WTC11 (cell line): ENCODE results near the gene DNASE2B. TPM values are rescaled to one million over a fixed set of nuclear protein-coding genes. Genes with fewer than 3 reads are reported as not detected.

Experiments used
- ATAC-seq: fragments of 200-7000 bp; cut with Tn5 transposase; 2 replicates; pipeline ENCODE4 v1.10.0; 2021; ENCODE audit warnings: mild to moderate bottlenecking, moderate library complexity
- CTCF ChIA-PET: fragments of 300-600 bp; sonication (Branson Sonifier 250); formaldehyde crosslinking; loops from one replicate; lab custom pipeline; 2021; ENCODE audit warnings: antibody characterized with exemption; lab: Charles Lee
- POLR2A ChIA-PET: fragments of 350-600 bp; sonication (Branson Sonifier 250); formaldehyde crosslinking; loops from one replicate; lab custom pipeline; 2021; ENCODE audit warnings: antibody characterized with exemption; lab: Charles Lee
- DNase-seq: peaks from one replicate; pipeline ENCODE4 v3.0.0; 2021; ENCODE audit warnings: low spot score
- H3K27ac Mint-ChIP-seq: 2 replicates; pipeline ENCODE4 v1.8.0; 2021; ENCODE audit warnings: mixed read lengths
- H3K27me3 Mint-ChIP-seq: 2 replicates; pipeline ENCODE4 v1.8.0; 2021; ENCODE audit warnings: low read depth, mild to moderate bottlenecking, moderate library complexity, mixed read lengths
- H3K36me3 Mint-ChIP-seq: 2 replicates; pipeline ENCODE4 v1.8.0; 2021; ENCODE audit warnings: mixed read lengths
- H3K4me1 Mint-ChIP-seq: 2 replicates; pipeline ENCODE4 v1.8.0; 2022; ENCODE audit warnings: mixed read lengths
- H3K4me3 Mint-ChIP-seq: 2 replicates; pipeline ENCODE4 v1.8.0; 2021; ENCODE audit warnings: mild to moderate bottlenecking, moderate library complexity, mixed read lengths
- H3K9me3 Mint-ChIP-seq: 2 replicates; pipeline ENCODE4 v1.8.0; 2021; ENCODE audit warnings: mixed read lengths
- CBFB ChIP-seq: sonication (generic); formaldehyde crosslinking; IDR thresholded peaks from 2 replicates; pipeline ENCODE4 v1.8.1; 2022; ENCODE audit warnings: mild to moderate bottlenecking, low read depth, missing genetic modification reagents
- CREM ChIP-seq: sonication (generic); formaldehyde crosslinking; IDR thresholded peaks from 2 replicates; pipeline ENCODE4 v1.8.1; 2022; ENCODE audit warnings: mild to moderate bottlenecking, missing genetic modification reagents, moderate library complexity
- E2F4 ChIP-seq: sonication (generic); formaldehyde crosslinking; IDR thresholded peaks from 2 replicates; pipeline ENCODE4 v1.8.1; 2022; ENCODE audit warnings: low read depth, mild to moderate bottlenecking, moderate library complexity, missing genetic modification reagents, borderline replicate concordance
- ELF4 ChIP-seq: sonication (generic); formaldehyde crosslinking; IDR thresholded peaks from 2 replicates; pipeline ENCODE4 v1.8.1; 2022; ENCODE audit warnings: low read depth, mild to moderate bottlenecking, moderate library complexity, missing genetic modification reagents
- EMX1 ChIP-seq: fragments of 250-450 bp; sonication (Bioruptor Pico); IDR thresholded peaks from 2 replicates; pipeline ENCODE4 v1.8.0; 2021; ENCODE audit warnings: mild to moderate bottlenecking
- ESRRA ChIP-seq: sonication (generic); formaldehyde crosslinking; IDR thresholded peaks from 2 replicates; pipeline ENCODE4 v1.8.1; 2022; ENCODE audit warnings: mild to moderate bottlenecking, missing genetic modification reagents, borderline replicate concordance
- ETV6 ChIP-seq: sonication (generic); formaldehyde crosslinking; IDR thresholded peaks from 2 replicates; pipeline ENCODE4 v1.8.1; 2022; ENCODE audit warnings: mild to moderate bottlenecking, missing genetic modification reagents
- GTF2I ChIP-seq: fragments of 250-450 bp; sonication (Bioruptor Pico); conservative IDR thresholded peaks from 2 replicates; pipeline ENCODE4 v1.4.0; 2021; ENCODE audit warnings: mild to moderate bottlenecking
- HMGXB4 ChIP-seq: sonication (generic); formaldehyde crosslinking; IDR thresholded peaks from 2 replicates; pipeline ENCODE4 v1.8.1; 2023; ENCODE audit warnings: mild to moderate bottlenecking, moderate library complexity, missing genetic modification reagents
- MXD4 ChIP-seq: fragments of 250-450 bp; sonication (Bioruptor Pico); IDR thresholded peaks from 2 replicates; pipeline ENCODE4 v1.8.0; 2021; ENCODE audit warnings: mild to moderate bottlenecking, moderate library complexity, borderline replicate concordance
- NR3C1 ChIP-seq: sonication (generic); formaldehyde crosslinking; conservative IDR thresholded peaks from 2 replicates; pipeline ENCODE4 v1.8.1; 2023; ENCODE audit warnings: low read depth, mild to moderate bottlenecking, missing genetic modification reagents
- RORB ChIP-seq: fragments of 250-450 bp; sonication (Bioruptor Pico); IDR thresholded peaks from 2 replicates; pipeline ENCODE4 v1.9.0; 2021; ENCODE audit warnings: mild to moderate bottlenecking
- SMAD4 ChIP-seq: sonication (generic); formaldehyde crosslinking; IDR thresholded peaks from 2 replicates; pipeline ENCODE4 v1.8.0; 2022; ENCODE audit warnings: mild to moderate bottlenecking, missing genetic modification reagents
- ZBTB21 ChIP-seq: sonication (generic); formaldehyde crosslinking; IDR thresholded peaks from 2 replicates; pipeline ENCODE4 v1.8.1; 2023; ENCODE audit warnings: mild to moderate bottlenecking, missing genetic modification reagents, borderline replicate concordance
- ZNF219 ChIP-seq: sonication (generic); formaldehyde crosslinking; IDR thresholded peaks from 2 replicates; pipeline ENCODE4 v1.8.0; 2023; ENCODE audit warnings: missing genetic modification reagents, mild to moderate bottlenecking, borderline replicate concordance
- ZNF263 ChIP-seq: sonication (generic); formaldehyde crosslinking; IDR thresholded peaks from 2 replicates; pipeline ENCODE4 v1.8.1; 2022; ENCODE audit warnings: low read depth, mild to moderate bottlenecking, moderate library complexity, missing genetic modification reagents
- ZNF416 ChIP-seq: fragments of 250-450 bp; sonication (Bioruptor Pico); IDR thresholded peaks from 2 replicates; pipeline ENCODE4 v1.9.0; 2021; ENCODE audit warnings: mild to moderate bottlenecking, inconsistent platforms
- ZNF423 ChIP-seq: fragments of 250-450 bp; sonication (Bioruptor Pico); IDR thresholded peaks from 2 replicates; pipeline ENCODE4 v2.1.2; 2022; ENCODE audit warnings: mild to moderate bottlenecking, moderate library complexity
- ZNF671 ChIP-seq: fragments of 250-450 bp; sonication (Bioruptor Pico); IDR thresholded peaks from 2 replicates; pipeline ENCODE4 v1.8.0; 2021; ENCODE audit warnings: mild to moderate bottlenecking
- ZSCAN18 ChIP-seq: fragments of 250-450 bp; sonication (Bioruptor Pico); IDR thresholded peaks from 2 replicates; pipeline ENCODE4 v2.1.2; 2022; ENCODE audit warnings: mild to moderate bottlenecking, moderate library complexity
- total RNA-seq: library from RNA; stranded (reverse); gene quantifications from 3 replicates; pipeline ENCODE4 v1.2.3, GENCODE V29; 2021
- TF ChIP-seq, protein P1 (sequence below): sonication (generic); formaldehyde crosslinking; IDR thresholded peaks from 2 replicates; pipeline ENCODE4 v1.8.1; 2022; ENCODE audit warnings: mild to moderate bottlenecking, missing genetic modification reagents, moderate library complexity, borderline replicate concordance
- TF ChIP-seq, protein P2 (sequence below): sonication (generic); formaldehyde crosslinking; IDR thresholded peaks from 2 replicates; pipeline ENCODE4 v1.8.0; 2023; ENCODE audit warnings: mild to moderate bottlenecking, missing genetic modification reagents
- TF ChIP-seq, protein P3 (sequence below): sonication (generic); formaldehyde crosslinking; IDR thresholded peaks from 2 replicates; pipeline ENCODE4 v1.8.0; 2022; ENCODE audit warnings: mild to moderate bottlenecking, missing genetic modification reagents

Gene DNASE2B
- total RNA-seq, 1 experiment from 2014 or later = 0.15 TPM

DNA sequence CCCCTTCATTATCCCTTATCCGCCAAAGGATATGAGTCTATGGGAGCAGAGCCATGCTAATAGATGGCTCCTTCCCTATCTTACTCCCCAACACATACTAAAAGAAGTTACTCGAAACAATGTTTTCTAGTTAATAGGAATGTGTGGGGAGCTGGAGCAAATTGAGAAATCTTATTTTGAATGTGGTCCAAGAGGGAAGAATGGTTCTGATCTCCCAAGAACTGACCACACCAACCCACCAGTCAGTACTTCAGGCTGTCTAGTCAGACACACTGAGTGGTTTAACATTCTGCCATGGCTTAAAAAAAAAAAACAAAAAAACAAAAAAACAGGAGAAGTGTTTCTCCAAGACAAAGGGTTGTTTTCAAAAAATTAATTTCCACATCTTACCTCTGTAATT lies 31.5 kb upstream of the DNASE2B start:
- ATAC-seq (no peak), DNase-seq (no peak)
- ChIA-PET CTCF (interaction anchor here (0.5 kb wide), 1 partner anchor 60 kb away, joined by 6 read pairs; no protein-coding TSS in a partner anchor), POLR2A (no interaction called here)
- Mint-ChIP-seq H3K27me3 (no peaks in the 10 kb centered on the region; the same call in 1 of the 2 replicates), H3K4me1 (no peaks in the 10 kb centered on the region), H3K4me3 (no peak overlapping the region), H3K27ac (no peak overlapping the region), H3K36me3 (no peaks in the 10 kb centered on the region), H3K9me3 (0 out of 2 replicates have a peak, but pooled peaks cover 5% of the 10 kb centered on the region)
- TF ChIP-seq CREM (CRISPR knock-in tag) = no peak
- TF ChIP-seq ZNF416 (CRISPR knock-in tag) = no peak
- no peak for TF ChIP-seq ZBTB21 (CRISPR knock-in tag)
- TF ChIP-seq CBFB (CRISPR knock-in tag) = no peak
- no peak for TF ChIP-seq ZSCAN18 (CRISPR knock-in tag)
- no peak for TF ChIP-seq E2F4 (CRISPR knock-in tag)

GRCh38 chr1:84367219-84367618 lies 31.1 kb upstream of the DNASE2B start:
- TF ChIP-seq, protein P1, sequence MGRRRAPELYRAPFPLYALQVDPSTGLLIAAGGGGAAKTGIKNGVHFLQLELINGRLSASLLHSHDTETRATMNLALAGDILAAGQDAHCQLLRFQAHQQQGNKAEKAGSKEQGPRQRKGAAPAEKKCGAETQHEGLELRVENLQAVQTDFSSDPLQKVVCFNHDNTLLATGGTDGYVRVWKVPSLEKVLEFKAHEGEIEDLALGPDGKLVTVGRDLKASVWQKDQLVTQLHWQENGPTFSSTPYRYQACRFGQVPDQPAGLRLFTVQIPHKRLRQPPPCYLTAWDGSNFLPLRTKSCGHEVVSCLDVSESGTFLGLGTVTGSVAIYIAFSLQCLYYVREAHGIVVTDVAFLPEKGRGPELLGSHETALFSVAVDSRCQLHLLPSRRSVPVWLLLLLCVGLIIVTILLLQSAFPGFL (CRISPR knock-in tag) = no peak
- TF ChIP-seq ZNF671 (CRISPR knock-in tag) (no peak), MXD4 (no peak), ZNF263 (no peak), GTF2I (no peak), HMGXB4 (CRISPR knock-in tag) (no peak)
- TF ChIP-seq, all 79 proteins: peak for 0
- Mint-ChIP-seq H3K27ac (no peak overlapping the region), H3K4me3 (no peak overlapping the region), H3K36me3 (no peaks in the 10 kb centered on the region), H3K27me3 (no peaks in the 10 kb centered on the region), H3K9me3 (peaks cover 5% of the 10 kb centered on the region; the same call in 1 of the 2 replicates), H3K4me1 (no peaks in the 10 kb centered on the region)
- no peak for DNase-seq
- CTCF ChIA-PET = no interaction called here
- POLR2A ChIA-PET = no interaction called here
- ATAC-seq = no peak

DNA sequence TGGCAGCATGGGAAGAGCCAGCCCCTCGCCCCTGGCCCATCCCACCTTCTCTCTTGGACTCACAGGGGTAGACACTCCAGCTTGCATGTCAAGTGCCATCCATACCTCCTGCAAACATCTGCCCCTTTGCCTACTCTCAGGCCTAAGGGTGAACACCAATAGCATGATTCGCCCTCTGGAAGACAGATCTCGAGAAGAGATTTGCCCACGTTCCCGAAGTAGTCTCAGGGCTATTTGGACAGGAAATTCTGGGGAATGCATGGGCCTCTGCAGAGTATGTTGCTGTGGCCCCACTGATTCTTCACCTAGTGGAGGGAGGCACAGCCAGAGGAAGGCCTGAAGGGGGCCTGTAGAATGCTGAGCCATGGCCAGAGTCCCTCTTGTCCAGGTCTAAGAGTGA lies 29.8 kb upstream of the DNASE2B start:
- Mint-ChIP-seq H3K27ac (no peak overlapping the region), H3K4me1 (no peaks in the 10 kb centered on the region), H3K27me3 (no peaks in the 10 kb centered on the region), H3K4me3 (no peak overlapping the region), H3K9me3 (peaks cover 5% of the 10 kb centered on the region; the same call in 1 of the 2 replicates), H3K36me3 (no peaks in the 10 kb centered on the region)
- ATAC-seq = no peak
- ChIA-PET POLR2A (no interaction called here), CTCF (no interaction called here)
- no peak for TF ChIP-seq ZNF423 (CRISPR knock-in tag)
- TF ChIP-seq, protein P2, sequence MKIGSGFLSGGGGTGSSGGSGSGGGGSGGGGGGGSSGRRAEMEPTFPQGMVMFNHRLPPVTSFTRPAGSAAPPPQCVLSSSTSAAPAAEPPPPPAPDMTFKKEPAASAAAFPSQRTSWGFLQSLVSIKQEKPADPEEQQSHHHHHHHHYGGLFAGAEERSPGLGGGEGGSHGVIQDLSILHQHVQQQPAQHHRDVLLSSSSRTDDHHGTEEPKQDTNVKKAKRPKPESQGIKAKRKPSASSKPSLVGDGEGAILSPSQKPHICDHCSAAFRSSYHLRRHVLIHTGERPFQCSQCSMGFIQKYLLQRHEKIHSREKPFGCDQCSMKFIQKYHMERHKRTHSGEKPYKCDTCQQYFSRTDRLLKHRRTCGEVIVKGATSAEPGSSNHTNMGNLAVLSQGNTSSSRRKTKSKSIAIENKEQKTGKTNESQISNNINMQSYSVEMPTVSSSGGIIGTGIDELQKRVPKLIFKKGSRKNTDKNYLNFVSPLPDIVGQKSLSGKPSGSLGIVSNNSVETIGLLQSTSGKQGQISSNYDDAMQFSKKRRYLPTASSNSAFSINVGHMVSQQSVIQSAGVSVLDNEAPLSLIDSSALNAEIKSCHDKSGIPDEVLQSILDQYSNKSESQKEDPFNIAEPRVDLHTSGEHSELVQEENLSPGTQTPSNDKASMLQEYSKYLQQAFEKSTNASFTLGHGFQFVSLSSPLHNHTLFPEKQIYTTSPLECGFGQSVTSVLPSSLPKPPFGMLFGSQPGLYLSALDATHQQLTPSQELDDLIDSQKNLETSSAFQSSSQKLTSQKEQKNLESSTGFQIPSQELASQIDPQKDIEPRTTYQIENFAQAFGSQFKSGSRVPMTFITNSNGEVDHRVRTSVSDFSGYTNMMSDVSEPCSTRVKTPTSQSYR (CRISPR knock-in tag) = no peak
- no peak for TF ChIP-seq ELF4 (CRISPR knock-in tag)
- TF ChIP-seq CBFB (CRISPR knock-in tag) = no peak
- TF ChIP-seq ZNF219 (CRISPR knock-in tag) = no peak
- no peak for TF ChIP-seq NR3C1 (CRISPR knock-in tag)
- TF ChIP-seq, protein P3, sequence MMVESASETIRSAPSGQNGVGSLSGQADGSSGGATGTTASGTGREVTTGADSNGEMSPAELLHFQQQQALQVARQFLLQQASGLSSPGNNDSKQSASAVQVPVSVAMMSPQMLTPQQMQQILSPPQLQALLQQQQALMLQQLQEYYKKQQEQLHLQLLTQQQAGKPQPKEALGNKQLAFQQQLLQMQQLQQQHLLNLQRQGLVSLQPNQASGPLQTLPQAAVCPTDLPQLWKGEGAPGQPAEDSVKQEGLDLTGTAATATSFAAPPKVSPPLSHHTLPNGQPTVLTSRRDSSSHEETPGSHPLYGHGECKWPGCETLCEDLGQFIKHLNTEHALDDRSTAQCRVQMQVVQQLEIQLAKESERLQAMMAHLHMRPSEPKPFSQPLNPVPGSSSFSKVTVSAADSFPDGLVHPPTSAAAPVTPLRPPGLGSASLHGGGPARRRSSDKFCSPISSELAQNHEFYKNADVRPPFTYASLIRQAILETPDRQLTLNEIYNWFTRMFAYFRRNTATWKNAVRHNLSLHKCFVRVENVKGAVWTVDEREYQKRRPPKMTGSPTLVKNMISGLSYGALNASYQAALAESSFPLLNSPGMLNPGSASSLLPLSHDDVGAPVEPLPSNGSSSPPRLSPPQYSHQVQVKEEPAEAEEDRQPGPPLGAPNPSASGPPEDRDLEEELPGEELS (CRISPR knock-in tag) = no peak
- TF ChIP-seq ESRRA (CRISPR knock-in tag) = no peak
- TF ChIP-seq SMAD4 (CRISPR knock-in tag) = no peak
- TF ChIP-seq RORB (CRISPR knock-in tag) = no peak
- no peak for TF ChIP-seq ETV6 (CRISPR knock-in tag)
- no peak for TF ChIP-seq EMX1 (CRISPR knock-in tag)
- DNase-seq = no peak
